ENCODE results near the gene LSS. TPM values are rescaled to one million over a fixed set of nuclear protein-coding genes. Genes with fewer than 3 reads are reported as not detected.

Gene LSS
- total and polyA plus RNA-seq, 7 donors = 17.4 to 78.6 (median 51.7) TPM

DNA sequence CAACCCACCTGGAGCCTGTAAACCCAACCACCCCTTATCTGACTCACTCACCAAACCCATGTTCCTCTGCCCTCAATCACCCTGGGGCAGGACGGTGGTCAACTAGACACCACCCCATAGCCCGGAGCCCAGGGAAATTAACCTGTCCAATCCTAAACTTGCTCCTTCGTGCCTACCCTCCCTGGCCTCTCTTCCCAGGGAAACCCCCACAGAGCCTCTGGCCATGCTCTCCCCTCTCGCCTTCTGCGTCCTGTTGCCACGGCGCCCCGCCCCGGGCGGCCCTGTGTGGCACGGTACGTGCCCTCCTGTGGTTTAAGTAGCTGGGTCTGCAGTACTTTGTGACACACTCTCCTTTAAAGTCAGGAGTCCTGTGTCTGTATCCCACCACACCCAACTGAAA, 69.2 kb downstream of the LSS start:
- intact Hi-C loops (cut with DNase I) = no loop called here
- 94 to 96% methylated on average over 12 of the region's 12 CpGs for WGBS, 2 donors
- Histone ChIP-seq H3K27me3 (peaks cover 0 to 33% (median 0%) of the 10 kb centered on the region in 3 donors), H3K36me3 (no peaks in the 10 kb centered on the region), H3K27ac (no peak overlapping the region), H3K9me3 (no peaks in the 10 kb centered on the region), H3K4me3 (no peak overlapping the region), H3K4me1 (peaks cover 0 to 14% (median 0%) of the 10 kb centered on the region in 4 donors)
- TF ChIP-seq EP300 (IDR thresholded peaks at IDR 0.05) = no peak
- TF ChIP-seq POLR2A (IDR thresholded peaks at IDR 0.05) = no peak
- TF ChIP-seq, protein P1, sequence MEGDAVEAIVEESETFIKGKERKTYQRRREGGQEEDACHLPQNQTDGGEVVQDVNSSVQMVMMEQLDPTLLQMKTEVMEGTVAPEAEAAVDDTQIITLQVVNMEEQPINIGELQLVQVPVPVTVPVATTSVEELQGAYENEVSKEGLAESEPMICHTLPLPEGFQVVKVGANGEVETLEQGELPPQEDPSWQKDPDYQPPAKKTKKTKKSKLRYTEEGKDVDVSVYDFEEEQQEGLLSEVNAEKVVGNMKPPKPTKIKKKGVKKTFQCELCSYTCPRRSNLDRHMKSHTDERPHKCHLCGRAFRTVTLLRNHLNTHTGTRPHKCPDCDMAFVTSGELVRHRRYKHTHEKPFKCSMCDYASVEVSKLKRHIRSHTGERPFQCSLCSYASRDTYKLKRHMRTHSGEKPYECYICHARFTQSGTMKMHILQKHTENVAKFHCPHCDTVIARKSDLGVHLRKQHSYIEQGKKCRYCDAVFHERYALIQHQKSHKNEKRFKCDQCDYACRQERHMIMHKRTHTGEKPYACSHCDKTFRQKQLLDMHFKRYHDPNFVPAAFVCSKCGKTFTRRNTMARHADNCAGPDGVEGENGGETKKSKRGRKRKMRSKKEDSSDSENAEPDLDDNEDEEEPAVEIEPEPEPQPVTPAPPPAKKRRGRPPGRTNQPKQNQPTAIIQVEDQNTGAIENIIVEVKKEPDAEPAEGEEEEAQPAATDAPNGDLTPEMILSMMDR (IDR thresholded peaks at IDR 0.05) = no peak
- no peak for TF ChIP-seq POLR2AphosphoS5 (IDR thresholded peaks at IDR 0.05)
- peak; percentile 58 for DNase-seq

DNA sequence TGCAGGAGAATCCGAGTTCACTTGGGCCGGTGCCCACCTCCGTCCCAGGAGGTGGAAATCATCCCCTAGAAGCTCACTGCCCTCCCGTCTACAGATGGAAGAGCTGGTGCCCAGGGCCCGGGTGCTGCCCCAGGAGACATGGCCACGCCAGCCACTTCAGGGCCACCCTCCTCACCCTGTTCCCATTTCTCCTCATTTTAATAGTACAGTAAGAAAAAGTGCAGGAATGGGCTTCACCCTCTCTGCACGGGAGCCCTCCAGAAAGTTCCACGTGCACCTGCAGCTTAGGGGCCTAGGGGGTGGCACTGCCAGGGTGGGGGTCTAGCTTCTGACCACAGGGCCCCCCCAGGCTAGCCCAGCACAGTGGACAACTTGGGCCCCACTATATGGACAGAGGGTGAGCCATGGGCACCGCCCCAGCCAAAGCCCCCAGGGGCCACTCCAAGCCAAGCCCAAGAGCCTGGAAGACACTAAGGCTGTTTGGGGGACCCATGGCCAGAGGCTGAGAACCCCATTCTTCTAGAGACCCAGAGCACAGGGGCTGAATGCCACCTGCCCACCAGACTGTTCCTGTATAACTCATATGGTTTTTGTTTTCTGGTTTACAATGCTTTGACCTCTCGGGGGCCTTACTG, 69.8 kb downstream of the LSS start:
- peak; percentile 38 for DNase-seq
- no peak overlapping the region for H3K27ac ChIP-seq
- intact Hi-C loops (cut with DNase I) = no loop called here
- H3K4me3 ChIP-seq = no peak overlapping the region
- peaks cover 0 to 14% (median 1%) of the 10 kb centered on the region in 4 donors for H3K4me1 ChIP-seq
- H3K27me3 ChIP-seq = peaks cover 0 to 27% (median 0%) of the 10 kb centered on the region in 3 donors
- H3K36me3 ChIP-seq = no peaks in the 10 kb centered on the region
- no peak for TF ChIP-seq POLR2A (IDR thresholded peaks at IDR 0.05)
- no peak for TF ChIP-seq EP300 (IDR thresholded peaks at IDR 0.05)
- H3K9me3 ChIP-seq = no peaks in the 10 kb centered on the region
- 92 to 93% methylated on average over 10 of the region's 10 CpGs for WGBS, 2 donors

DNA sequence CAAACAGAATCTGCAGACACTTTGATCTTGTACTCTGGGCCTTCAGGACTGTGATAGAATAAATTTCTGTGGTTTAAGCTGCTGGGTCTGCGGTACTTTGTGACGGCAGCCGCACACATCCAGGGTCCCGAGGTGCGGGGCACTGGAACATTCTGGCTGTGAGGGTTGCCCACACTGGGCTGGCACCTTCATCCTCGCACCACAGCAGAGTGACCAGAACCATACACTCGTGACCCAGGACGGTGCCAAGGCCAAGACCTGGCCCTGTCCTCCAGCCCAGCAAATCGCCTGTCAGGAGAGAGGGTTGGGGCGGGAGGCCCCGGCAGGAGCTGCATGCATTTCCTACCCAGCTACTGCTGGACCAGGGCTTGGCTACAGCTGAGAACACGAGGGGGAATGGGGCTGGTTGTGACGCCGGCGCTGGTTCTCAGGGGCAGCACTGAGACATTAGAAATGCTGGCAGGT, 70.6 kb downstream of the LSS start:
- DNase-seq = no peak
- TF ChIP-seq, protein P1 (IDR thresholded peaks at IDR 0.05) = no peak
- TF ChIP-seq EP300 (IDR thresholded peaks at IDR 0.05) (no peak), POLR2AphosphoS5 (IDR thresholded peaks at IDR 0.05) (no peak), POLR2A (IDR thresholded peaks at IDR 0.05) (no peak)
- H3K36me3 ChIP-seq = no peaks in the 10 kb centered on the region
- peaks cover 0 to 20% (median 0%) of the 10 kb centered on the region in 3 donors for H3K27me3 ChIP-seq
- WGBS, 2 donors = 91 to 92% methylated on average over 15 of the region's 15 CpGs
- H3K9me3 ChIP-seq = no peaks in the 10 kb centered on the region
- H3K27ac ChIP-seq = no peak overlapping the region
- intact Hi-C loops (cut with DNase I) = no loop called here
- H3K4me3 ChIP-seq = no peak overlapping the region
- H3K4me1 ChIP-seq = peaks cover 0 to 22% (median 9%) of the 10 kb centered on the region in 4 donors

DNA sequence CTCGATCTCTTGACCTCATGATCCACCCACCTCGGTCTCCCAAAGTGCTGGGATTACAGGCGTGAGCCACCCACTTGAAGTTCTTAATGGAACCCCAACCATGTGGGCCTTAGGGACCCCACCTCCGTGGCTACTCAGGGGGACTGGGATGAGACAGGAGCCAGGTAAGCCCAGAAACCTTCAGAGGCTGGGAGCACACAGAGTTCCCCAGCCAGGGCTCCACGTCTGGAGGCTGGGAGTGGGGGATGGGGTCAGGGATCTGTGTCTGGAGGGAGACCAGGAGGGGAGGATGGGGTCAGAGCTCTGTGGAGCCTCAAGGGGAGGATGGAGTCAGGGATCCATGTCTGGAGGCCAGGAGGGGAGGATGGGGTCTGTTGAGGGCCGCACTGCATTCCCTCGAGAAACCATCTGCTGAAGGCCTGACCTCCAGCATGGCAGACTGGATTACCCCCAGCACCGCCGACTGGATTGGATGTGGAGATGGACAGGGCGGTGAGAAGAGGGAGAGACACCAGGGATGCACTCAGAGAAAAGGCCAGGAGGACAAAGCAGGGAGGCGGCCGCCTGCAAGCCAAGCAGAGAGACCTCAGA, 71.1 kb downstream of the LSS start:
- H3K36me3 ChIP-seq = no peaks in the 10 kb centered on the region
- peak; percentile 60 for DNase-seq
- no peak overlapping the region for H3K27ac ChIP-seq
- peaks cover 0 to 15% (median 0%) of the 10 kb centered on the region in 3 donors for H3K27me3 ChIP-seq
- H3K4me1 ChIP-seq = peaks cover 0 to 25% (median 13%) of the 10 kb centered on the region in 4 donors
- WGBS, 2 donors = 83 to 92% methylated on average over 12 of the region's 12 CpGs
- no peak overlapping the region for H3K4me3 ChIP-seq
- H3K9me3 ChIP-seq = no peaks in the 10 kb centered on the region
- intact Hi-C loops (cut with DNase I) = no loop called here
- TF ChIP-seq POLR2A (IDR thresholded peaks at IDR 0.05) = no peak
- no peak for TF ChIP-seq EP300 (IDR thresholded peaks at IDR 0.05)
- TF ChIP-seq POLR2AphosphoS5 (IDR thresholded peaks at IDR 0.05) = no peak
- TF ChIP-seq, protein P1 (IDR thresholded peaks at IDR 0.05) = no peak

DNA sequence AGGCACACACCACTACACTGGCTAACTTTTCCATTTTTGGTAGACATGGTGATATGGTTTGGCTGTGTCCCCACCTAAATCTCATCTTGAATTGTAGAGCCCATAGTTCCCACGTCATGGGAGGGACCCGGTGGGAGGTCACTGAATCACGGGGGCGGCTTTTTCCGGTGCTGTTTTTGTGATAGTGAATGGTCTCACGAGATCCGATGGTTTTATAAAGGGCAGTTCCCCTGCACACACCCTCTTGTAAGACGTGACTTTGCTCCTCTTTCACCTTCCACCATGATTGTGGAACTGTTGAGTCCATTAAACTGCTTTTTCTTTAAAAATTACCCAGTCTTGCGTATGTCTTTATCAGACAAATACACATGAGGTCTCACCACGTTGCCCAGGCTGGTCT, 71.9 kb downstream of the LSS start:
- peaks cover 0 to 19% (median 13%) of the 10 kb centered on the region in 4 donors for H3K4me1 ChIP-seq
- H3K27me3 ChIP-seq = peaks cover 0 to 8% (median 0%) of the 10 kb centered on the region in 3 donors
- no peak overlapping the region for H3K4me3 ChIP-seq
- 82 to 89% methylated on average over 10 of the region's 10 CpGs for WGBS, 2 donors
- no peaks in the 10 kb centered on the region for H3K36me3 ChIP-seq
- no peak overlapping the region for H3K27ac ChIP-seq
- TF ChIP-seq EP300 (IDR thresholded peaks at IDR 0.05) (no peak), POLR2A (IDR thresholded peaks at IDR 0.05) (no peak), POLR2AphosphoS5 (IDR thresholded peaks at IDR 0.05) (no peak)
- TF ChIP-seq, protein P1 (IDR thresholded peaks at IDR 0.05) = no peak
- H3K9me3 ChIP-seq = no peaks in the 10 kb centered on the region
- DNase-seq = no peak
- intact Hi-C loops (cut with DNase I) = no loop called here
